SK-N-SH treated with all-trans-retinoic acid at 6 μM for 48 hours (cell line): ENCODE measurements around the gene CNTN1.

ENCODE experiments used
- BACH2 ChIP-seq: fragments of 250-450 bp; sonication (Bioruptor Pico); IDR thresholded peaks from 2 replicates; pipeline ENCODE4 v1.9.0; 2021; ENCODE audit warnings: mild to moderate bottlenecking, borderline replicate concordance
- CREB5 ChIP-seq: fragments of 250-450 bp; sonication (Bioruptor Pico); IDR thresholded peaks from 2 replicates; pipeline ENCODE4 v1.5.1; 2020; ENCODE audit warnings: low read depth, mild to moderate bottlenecking, moderate library complexity
- CSDC2 ChIP-seq: fragments of 250-450 bp; sonication (Bioruptor Pico); IDR thresholded peaks from 2 replicates; pipeline ENCODE4 v1.5.0; 2020; ENCODE audit warnings: mild to moderate bottlenecking, moderate library complexity
- ESRRG ChIP-seq: fragments of 250-450 bp; sonication (Bioruptor Pico); IDR thresholded peaks from 2 replicates; pipeline ENCODE4 v1.6.1; 2021; ENCODE audit warnings: mild to moderate bottlenecking
- OSR1 ChIP-seq: fragments of 250-450 bp; sonication (Bioruptor Pico); IDR thresholded peaks from 2 replicates; pipeline ENCODE4 v1.8.0; 2022; ENCODE audit warnings: moderate library complexity, mild to moderate bottlenecking, inconsistent platforms
- PATZ1 ChIP-seq: fragments of 250-450 bp; sonication (Bioruptor Pico); IDR thresholded peaks from 2 replicates; pipeline ENCODE4 v1.8.0; 2020; ENCODE audit warnings: mild to moderate bottlenecking, moderate library complexity, borderline replicate concordance
- POU6F1 ChIP-seq: fragments of 250-450 bp; sonication (Bioruptor Pico); IDR thresholded peaks from 2 replicates; pipeline ENCODE4 v1.8.0; 2021; ENCODE audit warnings: low read depth, mild to moderate bottlenecking, moderate library complexity, borderline replicate concordance
- RARB ChIP-seq: fragments of 250-450 bp; sonication (Bioruptor Pico); IDR thresholded peaks from 2 replicates; pipeline ENCODE4 v1.8.0; 2021; ENCODE audit warnings: mild to moderate bottlenecking, moderate library complexity
- TOX ChIP-seq: fragments of 250-450 bp; sonication (Bioruptor Pico); IDR thresholded peaks from 2 replicates; pipeline ENCODE4 v1.8.0; 2021; ENCODE audit warnings: mild to moderate bottlenecking, moderate library complexity, borderline replicate concordance
- TSHZ2 ChIP-seq: fragments of 250-450 bp; sonication (Bioruptor Pico); IDR thresholded peaks from 2 replicates; pipeline ENCODE4 v1.5.0; 2020; ENCODE audit warnings: mild to moderate bottlenecking, moderate library complexity
- ZFP3 ChIP-seq: fragments of 250-450 bp; sonication (Bioruptor Pico); IDR thresholded peaks from 2 replicates; pipeline ENCODE4 v1.5.0; 2020; ENCODE audit warnings: mild to moderate bottlenecking, moderate library complexity
- ZFP30 ChIP-seq: fragments of 450-650 bp; formaldehyde crosslinking; IDR thresholded peaks from 2 replicates; pipeline ENCODE4 v1.5.0; 2022; ENCODE audit warnings: mild to moderate bottlenecking, moderate library complexity
- ZNF70 ChIP-seq: fragments of 450-650 bp; formaldehyde crosslinking; IDR thresholded peaks from 2 replicates; pipeline ENCODE4 v1.5.0; 2020; ENCODE audit warnings: mild to moderate bottlenecking, moderate library complexity

GRCh38 chr12:40903040-40903439, 210.8 kb downstream of the CNTN1 start:
- TF ChIP-seq ZNF70 (CRISPR knock-in tag) (no peak), ESRRG (no peak), ZFP3 (CRISPR knock-in tag) (no peak), BACH2 (CRISPR knock-in tag) (no peak), TOX (CRISPR knock-in tag) (no peak), ZFP30 (CRISPR knock-in tag) (no peak), TSHZ2 (CRISPR knock-in tag) (no peak), CSDC2 (no peak), CREB5 (CRISPR knock-in tag) (no peak), OSR1 (CRISPR knock-in tag) (no peak), POU6F1 (CRISPR knock-in tag) (no peak), RARB (CRISPR knock-in tag) (no peak), PATZ1 (no peak)
